NCI-H2227 (cell line): ENCODE data around the gene CBLN3.
A peak's percentile ranks its signal among the peaks of the same experiment; 100 is the strongest.

ENCODE experiments used
- DNase-seq: peaks from one replicate; lab custom pipeline; 2025; ENCODE audit not compliant: unreplicated experiment; lab: John Stamatoyannopoulos, UW

Gene CBLN3

DNA sequence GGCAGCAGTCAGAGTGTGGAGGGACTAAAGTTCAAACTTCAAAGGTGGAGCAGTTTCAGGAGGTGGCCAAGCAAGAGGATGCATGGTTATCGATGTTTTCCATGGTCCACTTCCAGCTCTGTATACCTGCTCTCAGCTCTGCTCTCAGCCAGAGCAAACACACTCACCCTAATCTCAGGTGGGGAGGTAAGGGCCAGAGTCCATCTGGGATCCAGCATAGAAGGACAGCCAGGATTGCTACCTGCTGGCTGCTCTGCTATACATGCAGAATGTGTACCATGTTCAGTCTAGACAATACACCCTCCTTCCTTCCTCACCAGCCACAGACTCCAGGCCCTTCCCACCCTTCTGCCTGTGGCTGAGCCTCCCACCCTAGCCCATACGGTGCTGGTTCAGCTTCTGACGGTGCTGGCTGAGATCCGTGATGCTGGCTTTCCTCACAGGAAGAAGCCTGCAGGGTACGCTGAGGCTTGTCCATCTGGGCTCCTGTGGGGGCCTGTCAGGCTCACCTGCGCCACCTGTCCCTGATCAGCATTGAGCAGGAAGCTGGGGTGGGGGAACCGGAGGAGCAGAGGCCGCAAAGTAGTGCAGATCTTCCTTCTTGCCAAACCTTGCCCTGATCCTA, 2.4 kb downstream of the CBLN3 start:
- DNase-seq, result no peak

DNA sequence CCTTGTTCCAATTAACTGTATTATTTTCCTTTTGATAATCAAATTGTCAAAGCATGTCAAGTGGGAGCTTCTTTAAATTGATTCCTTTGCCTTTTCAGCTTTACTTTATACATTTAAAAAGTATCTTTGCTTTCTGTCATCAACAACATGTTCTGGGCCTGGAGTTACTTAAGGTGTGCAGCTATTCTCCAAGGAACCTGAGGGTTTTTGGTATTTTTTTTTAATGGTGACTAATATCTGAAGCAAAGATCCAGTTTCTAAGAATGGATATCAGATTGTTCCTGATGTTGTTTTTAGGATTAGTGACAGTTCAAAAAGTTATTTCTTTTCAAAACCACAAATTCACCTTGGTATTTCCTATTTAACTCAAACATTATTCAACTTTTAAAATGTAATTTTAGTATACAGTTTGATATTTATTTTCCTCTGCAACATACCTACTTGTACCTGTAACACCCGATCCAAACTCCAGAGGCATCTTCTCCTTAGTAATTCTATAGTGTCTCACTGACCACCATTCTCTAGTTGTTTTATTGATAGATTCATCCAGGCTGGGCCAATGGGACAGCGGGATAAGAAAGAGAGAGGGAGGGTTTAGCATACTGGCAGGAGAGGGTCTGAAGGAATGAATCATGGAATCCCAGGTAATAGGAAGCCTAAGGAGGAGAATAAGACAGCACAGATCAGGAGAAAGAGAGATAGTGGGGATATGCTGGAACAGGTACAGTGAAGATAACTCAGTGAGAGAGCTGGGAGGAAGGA, 3.1 kb downstream of the CBLN3 start:
- DNase-seq, result no peak

DNA sequence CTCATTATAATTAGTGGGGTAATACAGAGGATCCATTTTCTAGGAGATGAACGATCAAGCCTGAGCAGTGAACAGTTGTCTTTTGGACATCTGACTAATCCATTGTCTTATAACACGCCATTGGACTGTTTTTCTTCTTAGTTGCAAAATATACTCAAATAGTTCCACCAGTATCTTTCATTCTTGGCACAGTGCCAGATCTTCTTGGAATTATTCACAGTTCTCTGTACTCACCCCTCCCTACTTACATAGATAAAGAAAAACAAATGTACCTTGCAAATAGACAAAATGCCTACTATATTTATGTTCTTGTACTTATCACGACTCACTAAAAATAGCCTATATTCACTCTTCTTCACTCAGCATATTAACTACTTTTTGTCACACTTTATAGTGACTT, 3.8 kb downstream of the CBLN3 start:
- peak; percentile 38 for DNase-seq

DNA sequence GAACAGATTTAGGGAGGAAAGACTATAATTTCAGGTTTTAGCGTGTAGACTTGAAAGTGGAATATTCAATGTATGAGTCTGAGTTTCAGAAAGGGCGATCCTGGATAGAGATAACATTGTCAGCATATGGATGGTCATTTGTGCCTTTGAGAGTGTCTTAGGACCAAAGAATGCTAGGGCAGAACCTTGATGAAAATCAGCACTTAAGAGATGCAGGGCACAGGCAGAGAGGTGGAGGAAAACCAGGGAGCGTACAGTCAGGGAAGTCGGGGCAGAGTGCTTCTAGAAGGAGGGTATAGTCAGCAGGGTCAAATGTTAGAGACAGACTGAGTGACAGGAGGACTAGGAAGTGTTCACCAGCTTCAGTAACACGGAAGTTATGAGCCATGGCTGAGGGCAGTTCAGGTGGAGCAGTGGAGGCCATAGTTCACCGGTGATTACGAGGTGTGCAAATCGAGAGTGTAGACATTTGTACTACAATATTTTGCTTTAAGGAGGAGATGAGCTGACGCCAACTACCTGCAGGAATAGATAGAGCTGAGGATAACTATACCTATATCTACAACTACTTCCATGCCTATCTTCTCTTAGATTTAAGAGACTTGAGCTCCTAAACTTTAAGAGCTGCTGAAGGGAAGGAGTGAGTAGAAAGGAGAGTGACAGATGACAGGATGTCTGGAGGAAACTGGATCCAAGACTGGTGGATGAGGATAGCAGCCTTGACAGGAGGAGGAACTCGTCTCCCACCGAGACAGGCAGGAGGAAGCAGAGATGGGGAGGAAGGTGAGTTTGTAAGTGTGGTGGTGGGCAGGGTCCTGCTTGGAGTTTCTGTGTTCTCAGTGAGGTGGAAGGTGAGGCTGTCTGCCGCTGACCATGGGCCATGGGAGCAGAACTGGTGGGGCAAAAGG, 6.5 kb downstream of the CBLN3 start:
- no peak for DNase-seq

DNA sequence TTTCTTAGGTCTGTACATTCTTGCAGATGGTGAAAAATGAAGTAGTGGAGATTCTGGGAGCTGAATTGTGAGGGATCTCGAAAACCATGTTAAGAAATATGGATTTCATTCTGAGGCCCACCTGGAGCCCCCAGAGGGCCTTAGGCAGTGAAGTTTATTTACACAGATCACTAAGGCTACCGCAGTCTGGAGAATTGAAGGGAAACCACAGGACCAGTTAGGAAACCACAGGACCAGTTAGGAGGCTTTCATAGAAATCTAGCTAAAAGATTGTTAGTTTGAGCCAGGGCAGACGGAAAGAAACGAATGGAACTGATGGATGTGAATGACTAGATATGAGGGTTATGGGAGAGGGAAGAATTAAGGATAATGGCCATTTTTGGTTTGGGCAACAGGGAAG, 7.2 kb downstream of the CBLN3 start:
- no peak for DNase-seq

DNA sequence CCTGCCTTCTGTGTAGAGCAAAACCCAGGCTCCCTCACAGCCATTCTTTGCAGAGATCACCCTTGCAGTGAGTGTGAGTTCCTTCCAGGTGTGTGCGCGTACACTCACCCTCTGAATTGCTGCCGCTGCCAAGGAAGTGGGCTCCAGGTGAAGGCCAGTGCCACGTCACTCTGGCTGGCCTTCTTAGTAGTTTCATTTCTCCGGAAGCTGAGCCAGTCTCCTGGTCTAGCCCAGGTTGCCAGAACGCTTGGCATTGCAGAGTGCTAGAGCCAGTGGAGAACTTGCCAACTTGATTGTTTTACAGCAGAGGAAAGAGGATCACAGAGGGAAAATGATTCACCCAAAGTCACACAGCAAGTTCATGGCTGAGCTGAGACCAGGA, 11.0 kb downstream of the CBLN3 start:
- no peak for DNase-seq

DNA sequence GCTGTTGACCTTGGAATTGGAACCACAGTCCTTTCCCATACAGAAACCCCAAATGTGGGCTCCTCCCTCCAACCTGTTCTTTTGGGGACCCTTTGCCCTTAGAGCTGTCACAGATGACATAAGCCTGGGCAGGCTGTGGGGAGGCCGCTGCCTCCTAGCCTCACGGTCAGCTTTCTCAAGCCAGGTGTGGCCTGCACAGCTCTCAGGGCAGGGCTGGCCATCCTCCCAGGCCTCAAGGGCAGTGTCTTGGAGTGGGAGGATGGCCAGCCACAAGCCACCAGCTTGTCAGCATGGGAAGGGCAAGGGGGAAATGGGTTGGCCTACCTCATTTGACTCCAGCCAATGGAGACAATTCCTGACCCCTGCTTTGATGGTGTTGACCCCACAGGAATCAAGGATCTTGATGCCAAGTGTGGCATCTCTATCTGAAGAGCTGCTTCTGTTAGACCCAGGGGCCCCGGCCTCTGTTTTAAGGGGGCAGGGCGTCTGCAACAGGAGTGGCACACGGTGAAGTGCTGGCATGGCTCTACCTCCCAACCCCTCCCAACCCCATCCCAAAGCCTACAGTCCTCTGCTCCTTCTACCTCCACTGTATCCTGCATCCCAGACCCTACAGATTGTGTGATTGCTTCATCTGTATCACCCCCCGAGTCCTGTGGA, 11.5 kb downstream of the CBLN3 start:
- DNase-seq, result no peak

DNA sequence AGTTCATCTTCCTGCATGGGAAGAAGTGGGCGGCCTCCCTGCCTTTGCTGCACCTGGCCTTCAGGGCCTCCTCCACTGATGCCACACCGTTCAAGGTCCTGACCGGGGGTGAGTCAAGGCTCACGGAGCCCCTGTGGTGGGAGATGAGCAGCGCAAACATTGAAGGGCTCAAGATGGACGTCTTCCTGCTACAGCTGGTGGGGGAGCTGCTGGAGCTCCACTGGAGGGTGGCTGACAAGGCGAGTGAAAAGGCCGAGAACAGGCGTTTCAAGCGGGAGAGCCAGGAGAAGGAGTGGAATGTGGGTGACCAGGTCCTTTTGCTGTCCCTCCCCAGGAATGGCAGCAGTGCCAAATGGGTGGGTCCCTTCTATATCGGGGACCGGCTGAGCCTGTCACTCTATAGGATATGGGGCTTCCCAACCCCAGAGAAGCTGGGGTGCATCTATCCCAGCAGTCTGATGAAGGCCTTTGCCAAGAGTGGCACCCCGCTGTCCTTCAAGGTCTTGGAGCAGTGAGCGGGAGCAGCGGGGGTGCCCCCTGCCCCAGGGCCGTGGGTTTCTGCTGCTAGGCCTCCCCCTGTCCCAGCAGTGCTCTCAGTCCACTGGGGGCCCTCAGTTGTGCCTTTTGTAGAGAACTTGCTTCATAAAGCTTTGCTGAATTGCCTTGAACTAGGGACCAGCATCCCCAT, 12.4 kb downstream of the CBLN3 start:
- no peak for DNase-seq

DNA sequence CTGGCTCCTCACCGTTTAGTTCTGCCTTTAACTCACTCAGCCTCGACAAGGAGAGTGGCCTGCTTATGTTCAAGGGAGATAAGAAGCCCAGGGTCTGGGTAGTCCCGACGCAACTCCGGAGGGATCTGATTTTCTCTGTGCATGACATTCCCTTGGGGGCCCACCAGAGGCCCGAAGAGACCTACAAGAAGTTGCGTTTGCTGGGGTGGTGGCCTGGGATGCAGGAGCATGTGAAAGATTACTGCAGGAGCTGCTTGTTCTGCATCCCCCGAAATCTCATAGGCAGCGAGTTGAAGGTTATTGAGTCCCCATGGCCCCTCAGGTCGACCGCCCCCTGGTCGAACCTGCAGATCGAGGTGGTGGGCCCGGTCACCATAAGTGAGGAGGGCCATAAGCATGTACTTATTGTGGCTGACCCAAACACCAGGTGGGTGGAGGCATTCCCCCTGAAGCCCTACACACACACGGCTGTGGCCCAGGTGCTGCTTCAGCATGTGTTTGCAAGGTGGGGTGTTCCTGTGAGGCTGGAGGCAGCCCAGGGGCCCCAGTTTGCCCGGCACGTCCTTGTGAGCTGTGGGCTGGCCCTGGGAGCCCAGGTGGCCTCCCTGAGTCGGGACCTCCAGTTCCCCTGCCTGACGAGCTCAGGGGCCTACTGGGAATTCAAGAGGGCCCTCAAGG, 13.1 kb downstream of the CBLN3 start:
- no peak for DNase-seq

DNA sequence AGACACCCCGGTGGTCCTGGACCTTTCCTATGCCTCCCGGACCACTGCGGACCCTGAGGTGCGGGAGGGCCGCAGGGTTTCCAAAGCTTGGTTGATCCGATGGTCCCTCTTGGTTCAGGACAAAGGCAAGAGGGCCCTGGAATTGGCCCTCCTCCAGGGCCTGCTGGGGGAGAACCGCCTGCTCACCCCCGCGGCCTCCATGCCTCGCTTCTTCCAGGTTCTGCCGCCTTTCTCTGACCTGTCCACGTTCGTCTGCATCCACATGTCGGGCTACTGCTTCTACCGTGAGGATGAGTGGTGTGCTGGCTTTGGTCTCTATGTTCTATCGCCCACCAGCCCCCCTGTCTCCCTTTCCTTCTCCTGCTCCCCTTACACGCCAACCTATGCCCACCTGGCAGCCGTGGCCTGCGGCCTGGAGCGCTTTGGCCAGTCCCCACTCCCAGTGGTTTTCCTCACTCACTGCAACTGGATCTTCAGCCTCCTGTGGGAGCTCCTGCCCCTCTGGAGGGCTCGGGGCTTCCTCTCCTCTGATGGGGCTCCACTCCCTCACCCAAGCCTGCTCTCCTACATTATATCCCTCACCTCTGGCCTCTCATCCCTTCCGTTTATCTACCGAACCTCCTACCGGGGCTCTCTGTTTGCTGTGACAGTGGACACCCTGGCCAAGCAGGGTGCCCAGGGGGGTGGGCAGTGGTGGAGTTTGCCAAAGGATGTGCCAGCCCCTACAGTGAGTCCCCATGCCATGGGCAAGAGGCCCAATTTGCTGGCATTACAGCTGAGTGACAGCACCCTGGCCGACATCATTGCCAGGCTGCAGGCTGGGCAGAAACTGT, 13.8 kb downstream of the CBLN3 start:
- DNase-seq, result no peak

DNA sequence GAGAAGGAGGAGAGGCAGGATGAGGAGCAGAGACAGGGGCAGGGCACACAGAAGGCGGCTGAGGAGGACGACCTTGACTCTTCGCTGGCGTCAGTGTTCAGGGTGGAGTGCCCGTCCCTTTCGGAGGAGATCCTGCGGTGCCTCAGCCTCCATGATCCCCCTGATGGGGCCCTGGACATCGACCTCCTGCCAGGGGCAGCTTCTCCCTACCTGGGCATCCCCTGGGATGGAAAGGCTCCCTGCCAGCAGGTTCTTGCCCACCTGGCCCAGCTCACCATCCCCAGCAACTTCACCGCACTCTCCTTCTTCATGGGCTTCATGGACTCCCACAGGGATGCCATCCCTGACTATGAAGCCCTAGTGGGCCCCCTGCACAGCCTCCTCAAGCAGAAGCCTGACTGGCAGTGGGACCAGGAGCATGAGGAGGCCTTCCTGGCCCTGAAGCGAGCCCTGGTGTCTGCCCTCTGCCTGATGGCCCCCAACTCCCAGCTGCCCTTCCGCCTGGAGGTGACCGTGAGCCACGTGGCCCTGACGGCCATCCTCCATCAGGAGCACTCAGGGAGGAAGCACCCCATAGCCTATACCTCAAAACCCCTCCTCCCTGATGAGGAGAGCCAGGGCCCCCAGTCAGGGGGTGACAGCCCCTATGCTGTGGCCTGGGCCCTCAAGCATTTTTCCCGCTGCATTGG, 14.6 kb downstream of the CBLN3 start:
- DNase-seq, result no peak

DNA sequence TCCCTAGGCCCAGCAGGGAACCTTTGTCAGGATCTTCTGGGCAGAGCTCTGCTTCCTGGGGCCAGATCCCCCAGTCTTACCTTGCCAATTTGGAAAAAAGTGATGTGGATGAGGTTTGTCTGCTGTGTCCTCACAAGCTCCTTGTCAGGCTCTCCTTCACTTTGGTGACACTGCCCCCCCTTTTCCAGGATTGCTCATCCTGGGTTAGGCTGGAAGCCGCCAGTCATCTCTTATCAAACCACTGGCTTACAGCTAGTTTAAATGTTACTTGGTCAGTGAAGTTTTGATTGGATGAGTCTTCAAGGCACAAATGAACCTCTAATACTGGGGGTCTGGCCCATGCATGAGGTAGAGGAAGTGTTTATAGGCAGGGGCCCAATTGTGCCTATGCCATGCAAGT, 15.4 kb downstream of the CBLN3 start:
- no peak for DNase-seq

DNA sequence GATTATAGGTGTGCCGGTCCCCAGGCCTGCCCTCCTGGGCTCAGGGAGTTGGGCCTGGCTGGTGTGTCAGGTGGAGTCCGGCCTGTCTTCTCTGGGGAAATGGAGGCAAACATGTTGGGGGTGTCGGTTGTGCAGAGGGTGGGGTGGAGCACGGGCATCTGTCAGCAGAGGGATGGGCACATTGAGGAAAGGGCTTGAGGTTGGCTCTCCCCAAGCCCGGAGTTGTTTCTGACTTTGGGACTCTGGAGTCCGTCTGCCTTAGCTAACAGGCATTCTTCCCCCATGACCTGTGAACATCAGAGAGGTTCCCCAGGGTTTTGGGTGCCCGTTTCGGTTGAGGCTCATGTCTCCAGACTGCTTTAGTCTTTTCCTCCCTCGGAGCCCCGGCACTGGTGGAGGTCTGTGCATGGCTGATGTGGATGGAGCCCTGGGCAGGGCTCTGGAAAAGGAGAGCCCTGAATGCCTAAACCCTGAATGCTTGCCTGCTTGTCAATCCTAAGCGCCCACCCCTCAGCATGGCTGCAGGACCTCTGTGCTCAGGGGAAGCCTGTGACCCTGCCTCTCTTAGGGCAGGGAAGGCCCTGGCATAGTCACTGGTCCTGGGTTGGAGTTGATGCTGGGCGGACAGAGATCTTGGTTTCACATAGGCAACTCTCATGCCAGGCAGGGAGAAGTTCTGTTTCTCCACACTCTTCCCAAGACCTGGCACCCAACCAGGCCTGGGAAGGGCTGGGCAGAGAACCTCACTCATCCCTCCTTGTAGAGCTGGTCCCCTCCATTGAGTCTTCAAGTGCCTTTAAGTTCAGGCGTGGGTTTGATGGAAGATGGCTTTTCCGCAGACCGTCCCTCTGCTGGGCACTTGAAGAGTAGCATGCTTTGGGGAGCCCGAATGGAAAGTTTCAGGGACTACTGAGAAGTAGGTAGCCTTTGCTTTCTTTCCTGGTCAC, 17.8 kb downstream of the CBLN3 start:
- peak; percentile 51 for DNase-seq

DNA sequence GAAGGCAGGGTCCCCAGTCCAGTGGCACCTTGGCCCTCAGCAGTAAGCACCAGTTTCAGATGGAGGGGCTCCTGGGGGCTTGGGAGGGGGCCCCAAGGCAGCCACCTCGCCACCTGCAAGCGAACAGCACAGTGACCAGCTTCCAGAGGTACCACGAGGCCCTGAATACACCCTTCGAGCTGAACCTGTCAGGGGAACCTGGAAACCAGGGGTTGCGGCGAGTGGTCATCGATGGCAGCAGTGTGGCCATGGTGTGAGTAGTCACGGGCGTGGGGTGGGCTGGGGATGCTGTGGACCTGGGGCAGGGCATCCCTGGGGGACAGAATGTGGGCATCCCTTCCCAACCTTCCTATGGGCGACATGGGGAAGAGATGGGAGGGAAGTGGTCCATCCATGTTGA, 19.5 kb downstream of the CBLN3 start:
- no peak for DNase-seq

DNA sequence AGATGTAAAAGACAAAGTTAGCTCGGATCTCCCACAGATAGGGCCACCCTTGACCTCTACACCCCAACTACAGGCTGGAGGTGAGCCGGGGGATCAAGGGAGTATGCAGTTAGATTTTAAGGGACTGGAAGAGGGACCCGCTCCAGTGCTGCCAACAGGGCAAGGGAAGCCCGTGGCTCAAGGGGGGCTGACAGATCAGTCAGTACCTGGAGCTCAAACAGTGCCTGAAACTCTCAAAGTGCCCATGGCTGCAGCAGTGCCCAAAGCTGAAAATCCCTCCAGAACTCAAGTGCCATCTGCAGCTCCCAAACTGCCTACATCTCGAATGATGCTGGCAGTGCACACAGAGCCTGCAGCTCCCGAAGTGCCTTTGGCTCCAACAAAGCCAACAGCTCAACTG, 20.3 kb downstream of the CBLN3 start:
- no peak for DNase-seq

DNA sequence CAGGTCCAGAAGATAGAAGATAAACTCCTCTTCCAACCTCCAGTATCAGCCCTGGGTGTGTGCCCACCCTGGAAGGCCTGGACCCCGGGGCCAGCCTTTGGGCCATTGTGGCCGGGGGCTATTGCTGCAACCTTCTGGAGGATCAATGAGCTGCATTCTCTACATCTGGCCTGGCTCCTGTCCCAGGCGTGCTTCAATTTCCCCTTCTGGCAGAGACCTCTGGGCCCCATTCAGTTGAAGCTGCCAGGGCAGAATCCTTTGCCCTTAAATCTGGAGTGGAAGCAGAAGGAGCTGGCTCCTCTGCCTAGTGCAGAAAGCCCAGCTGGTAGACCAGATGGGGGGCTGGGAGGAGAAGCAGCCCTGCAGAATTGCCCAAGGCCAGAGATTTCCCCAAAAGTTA, 20.7 kb downstream of the CBLN3 start:
- no peak for DNase-seq

DNA sequence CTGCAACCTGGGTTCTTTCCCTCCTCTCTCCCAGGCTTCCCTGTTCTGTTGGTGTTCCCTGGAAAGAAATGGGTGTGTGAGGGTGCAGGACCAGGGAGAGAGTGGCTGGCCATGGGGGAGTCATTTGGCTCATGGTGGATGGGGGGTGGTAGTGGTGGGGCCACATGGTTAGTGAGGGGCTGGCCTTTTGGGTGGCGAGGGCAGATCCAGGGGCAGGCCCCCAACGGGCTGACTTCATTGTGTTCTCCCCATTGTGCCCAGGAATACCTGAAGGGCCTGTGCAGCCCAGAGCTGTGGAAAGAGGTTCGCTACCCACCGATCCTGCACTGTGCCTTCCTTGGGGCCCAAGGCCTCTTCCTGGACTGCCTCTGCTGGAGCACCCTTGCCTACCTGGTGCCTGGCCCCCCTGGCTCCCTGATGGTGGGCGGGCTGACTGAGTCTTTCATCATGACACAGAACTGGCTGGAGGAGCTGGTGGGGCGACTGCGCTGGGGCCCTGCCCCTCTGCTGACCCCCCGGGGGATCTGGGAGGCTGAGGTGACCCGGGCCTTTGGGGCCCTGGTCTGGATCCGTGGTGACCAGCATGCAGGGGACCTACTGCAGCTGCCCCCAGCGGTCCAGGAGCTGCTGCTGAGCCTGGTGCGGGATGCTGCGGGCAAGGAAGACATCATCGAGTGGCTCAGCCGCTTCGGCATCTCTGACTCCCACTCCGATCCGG, 21.7 kb downstream of the CBLN3 start:
- no peak for DNase-seq
